Measurements from ENCODE around the gene FUS.

GRCh38 chr16:31138621-31139578 lies 41.0 kb upstream of the FUS start:
- TF ChIP-seq, protein P1, sequence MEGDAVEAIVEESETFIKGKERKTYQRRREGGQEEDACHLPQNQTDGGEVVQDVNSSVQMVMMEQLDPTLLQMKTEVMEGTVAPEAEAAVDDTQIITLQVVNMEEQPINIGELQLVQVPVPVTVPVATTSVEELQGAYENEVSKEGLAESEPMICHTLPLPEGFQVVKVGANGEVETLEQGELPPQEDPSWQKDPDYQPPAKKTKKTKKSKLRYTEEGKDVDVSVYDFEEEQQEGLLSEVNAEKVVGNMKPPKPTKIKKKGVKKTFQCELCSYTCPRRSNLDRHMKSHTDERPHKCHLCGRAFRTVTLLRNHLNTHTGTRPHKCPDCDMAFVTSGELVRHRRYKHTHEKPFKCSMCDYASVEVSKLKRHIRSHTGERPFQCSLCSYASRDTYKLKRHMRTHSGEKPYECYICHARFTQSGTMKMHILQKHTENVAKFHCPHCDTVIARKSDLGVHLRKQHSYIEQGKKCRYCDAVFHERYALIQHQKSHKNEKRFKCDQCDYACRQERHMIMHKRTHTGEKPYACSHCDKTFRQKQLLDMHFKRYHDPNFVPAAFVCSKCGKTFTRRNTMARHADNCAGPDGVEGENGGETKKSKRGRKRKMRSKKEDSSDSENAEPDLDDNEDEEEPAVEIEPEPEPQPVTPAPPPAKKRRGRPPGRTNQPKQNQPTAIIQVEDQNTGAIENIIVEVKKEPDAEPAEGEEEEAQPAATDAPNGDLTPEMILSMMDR (conservative IDR thresholded peaks at IDR 0.05; ENCODE audit: low read depth, low read length), result no peak
- no peak for TF ChIP-seq EZH2 (IDR thresholded peaks at IDR 0.05; ENCODE audit: borderline replicate concordance, low read depth, low read length, poor library complexity, severe bottlenecking)

All from A673 (cell line).